Sigmoid colon (tissue), 4 donors: ENCODE results near the gene CCDC92B.

Experiments used
- EP300 ChIP-seq, 4 donors: sonication (generic); formaldehyde crosslinking; IDR thresholded peaks; one replicate each; pipeline ENCODE4 v1.6.1; 2017; ENCODE audit warnings: antibody characterized with exemption in 4 of 4
- POLR2A ChIP-seq, 2 donors: fragments of 450-650 bp; IDR thresholded peaks; one replicate each; pipeline ENCODE4 v1.6.1; 2016; ENCODE audit warnings: antibody characterized with exemption in 2 of 2, mild to moderate bottlenecking in 2 of 2, moderate library complexity in 2 of 2
- POLR2AphosphoS5 ChIP-seq, 4 donors: sonication (generic); formaldehyde crosslinking; IDR thresholded peaks; one replicate each; pipeline ENCODE4 v1.6.1; 2017; ENCODE audit warnings: antibody characterized with exemption in 4 of 4
- TF ChIP-seq, protein P1 (sequence below), 4 experiments: fragments of 450-650 bp in 3 of 4; fragments of 200-600 bp in 1 of 4; IDR thresholded peaks; one replicate each; pipeline ENCODE4 v1.5.1; 2016 to 2019; ENCODE audit warnings: antibody characterized with exemption in 4 of 4, mild to moderate bottlenecking in 3 of 4, moderate library complexity in 2 of 4

- TF ChIP-seq POLR2A (IDR thresholded peaks at IDR 0.05) (no peak), EP300 (IDR thresholded peaks at IDR 0.05) (no peak), POLR2AphosphoS5 (IDR thresholded peaks at IDR 0.05) (no peak)
- TF ChIP-seq, protein P1, sequence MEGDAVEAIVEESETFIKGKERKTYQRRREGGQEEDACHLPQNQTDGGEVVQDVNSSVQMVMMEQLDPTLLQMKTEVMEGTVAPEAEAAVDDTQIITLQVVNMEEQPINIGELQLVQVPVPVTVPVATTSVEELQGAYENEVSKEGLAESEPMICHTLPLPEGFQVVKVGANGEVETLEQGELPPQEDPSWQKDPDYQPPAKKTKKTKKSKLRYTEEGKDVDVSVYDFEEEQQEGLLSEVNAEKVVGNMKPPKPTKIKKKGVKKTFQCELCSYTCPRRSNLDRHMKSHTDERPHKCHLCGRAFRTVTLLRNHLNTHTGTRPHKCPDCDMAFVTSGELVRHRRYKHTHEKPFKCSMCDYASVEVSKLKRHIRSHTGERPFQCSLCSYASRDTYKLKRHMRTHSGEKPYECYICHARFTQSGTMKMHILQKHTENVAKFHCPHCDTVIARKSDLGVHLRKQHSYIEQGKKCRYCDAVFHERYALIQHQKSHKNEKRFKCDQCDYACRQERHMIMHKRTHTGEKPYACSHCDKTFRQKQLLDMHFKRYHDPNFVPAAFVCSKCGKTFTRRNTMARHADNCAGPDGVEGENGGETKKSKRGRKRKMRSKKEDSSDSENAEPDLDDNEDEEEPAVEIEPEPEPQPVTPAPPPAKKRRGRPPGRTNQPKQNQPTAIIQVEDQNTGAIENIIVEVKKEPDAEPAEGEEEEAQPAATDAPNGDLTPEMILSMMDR (IDR thresholded peaks at IDR 0.05): no peak
These were observed 27.3 kb upstream of the CCDC92B start for GRCh38 chr17:2776589-2777241.
